Esophagus mucosa (tissue), 1 donor: ENCODE results near the gene CLEC11A. TPM values are rescaled to one million over a fixed set of nuclear protein-coding genes. Genes with fewer than 3 reads are reported as not detected.
"Not testable (repeated sequence)": the region's sequence is repeated elsewhere in the genome, so short reads cannot be mapped to it uniquely, and the experiment has no call there.

Experiments
- ATAC-seq: fragments of 200-7000 bp; cut with Tn5 transposase; one replicate; pipeline ENCODE4 v1.9.1; 2020
- total RNA-seq: library from RNA; stranded (reverse); gene quantifications from one replicate; pipeline ENCODE4 v1.2.4, GENCODE V29; 2023
- donor health status: DM: yes; HTN: yes; CAD: no.

Gene CLEC11A
- total RNA-seq, 1 donor from 2014 or later, result 2.7 TPM

DNA sequence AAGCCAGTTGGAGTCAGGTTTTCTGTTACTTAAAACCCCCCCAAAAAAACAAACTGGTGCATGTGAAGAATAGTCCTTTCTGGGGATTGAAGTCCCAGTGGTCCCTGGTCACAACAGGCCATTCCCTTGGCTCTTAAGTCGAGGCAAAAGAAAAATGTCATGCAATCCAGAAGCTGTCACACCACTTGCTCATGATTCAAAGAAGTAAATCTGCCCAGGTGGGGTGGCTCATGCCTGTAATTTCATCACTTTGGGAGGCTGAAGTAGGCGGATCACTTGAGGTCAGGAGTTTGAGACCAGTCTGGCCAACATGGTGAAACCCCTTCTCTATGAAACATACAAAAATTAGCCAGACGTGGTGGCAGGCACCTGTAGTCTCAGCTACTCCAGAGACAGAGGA is 38.3 kb downstream of the CLEC11A start:
- not testable (repeated sequence) for ATAC-seq

DNA sequence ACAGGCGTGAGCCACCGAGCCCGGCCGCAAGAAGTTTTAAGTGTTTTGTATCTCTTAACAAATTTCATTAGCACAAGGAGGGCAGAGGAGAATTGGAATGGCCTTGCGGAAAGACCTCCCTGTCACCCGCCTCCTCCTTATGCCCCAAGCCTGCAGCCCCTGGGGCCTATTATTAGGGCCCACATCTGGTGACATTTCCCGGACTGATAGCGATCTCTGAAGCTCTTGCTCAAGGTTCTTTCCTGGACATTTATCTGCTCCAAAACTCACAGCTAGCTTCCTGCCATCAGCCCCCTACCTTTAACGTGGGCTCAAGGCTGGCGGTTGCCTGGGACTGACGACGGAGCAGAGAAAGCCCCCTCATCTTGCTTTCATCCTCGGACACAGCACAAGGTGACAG is 40.4 kb downstream of the CLEC11A start:
- not testable (repeated sequence) for ATAC-seq

DNA sequence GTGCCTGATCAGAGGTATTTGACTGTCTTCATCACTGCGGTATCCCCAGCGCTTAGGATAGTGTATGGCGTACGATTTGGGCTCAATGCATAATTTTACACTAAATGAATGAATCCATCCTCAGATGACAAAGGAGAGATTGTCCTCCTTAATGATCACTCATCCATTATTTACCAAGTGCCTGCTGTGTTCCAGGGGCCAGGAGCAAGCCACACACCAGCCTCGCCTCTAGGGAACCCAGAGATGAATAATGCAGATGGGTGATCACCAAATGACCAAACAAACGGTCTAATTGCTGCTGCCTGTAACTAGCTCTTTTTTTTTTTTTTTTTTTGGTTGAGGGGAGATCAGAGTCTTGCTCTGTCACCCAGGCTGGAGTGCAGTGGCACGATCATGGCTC is 41.2 kb downstream of the CLEC11A start:
- ATAC-seq, result no peak

DNA sequence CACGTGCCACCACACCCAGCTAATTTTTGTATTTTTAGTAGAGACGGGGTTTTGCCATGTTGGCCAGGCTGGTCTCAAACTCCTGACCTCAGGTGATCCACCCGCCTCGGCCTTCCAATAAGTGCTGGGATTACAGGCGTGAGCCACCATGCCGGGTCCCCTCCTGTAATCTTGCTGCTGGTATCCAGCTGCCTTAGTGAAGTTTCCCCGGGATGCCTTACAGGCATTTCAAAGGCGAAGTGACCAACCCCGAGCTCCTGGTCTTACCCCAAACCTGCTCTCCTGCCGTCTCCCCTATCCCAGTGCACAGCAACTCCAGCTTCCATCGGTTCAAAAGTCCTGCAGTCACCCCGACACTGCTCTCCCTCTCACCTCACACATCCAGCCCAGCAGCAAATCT is 43.6 kb downstream of the CLEC11A start:
- not testable (repeated sequence) for ATAC-seq

DNA sequence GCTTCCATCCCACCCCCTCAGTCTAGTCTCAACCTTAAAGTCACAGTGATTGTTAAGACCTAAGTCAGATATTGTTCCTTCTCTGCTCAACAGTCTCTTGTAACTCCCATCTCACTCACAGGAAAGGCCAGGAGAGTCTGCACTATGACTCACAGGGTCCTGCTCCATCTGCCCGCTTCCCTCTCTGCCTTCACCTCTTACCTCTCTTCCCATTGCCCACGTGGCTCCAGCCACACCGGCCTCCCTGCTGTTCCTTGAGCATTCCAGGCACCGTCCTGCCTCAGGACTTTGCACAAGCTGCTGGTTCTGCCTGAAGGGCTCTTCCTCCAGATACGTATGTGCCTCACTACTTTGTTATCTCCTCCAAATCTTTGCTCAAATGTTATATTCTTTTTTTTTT is 44.1 kb downstream of the CLEC11A start:
- ATAC-seq, result not testable (repeated sequence)

DNA sequence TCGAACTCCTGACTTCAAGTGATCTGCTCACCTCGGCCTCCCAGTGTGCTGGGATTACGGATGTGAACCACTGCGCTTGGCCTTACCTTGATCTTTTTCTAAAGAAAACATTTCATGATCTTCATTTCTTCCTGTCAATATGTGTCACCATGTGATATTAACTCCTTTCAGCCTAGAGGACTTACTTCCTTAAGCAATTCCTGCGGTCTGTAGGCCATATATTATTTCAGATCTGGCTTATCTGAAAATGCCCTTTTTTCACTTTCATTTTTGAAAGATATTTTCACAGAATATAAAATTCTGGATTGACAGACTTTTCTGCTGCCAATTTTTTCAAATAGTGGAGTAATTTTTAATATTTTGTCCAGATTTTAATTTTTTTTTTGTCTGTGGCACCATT is 45.1 kb downstream of the CLEC11A start:
- ATAC-seq, result no peak

DNA sequence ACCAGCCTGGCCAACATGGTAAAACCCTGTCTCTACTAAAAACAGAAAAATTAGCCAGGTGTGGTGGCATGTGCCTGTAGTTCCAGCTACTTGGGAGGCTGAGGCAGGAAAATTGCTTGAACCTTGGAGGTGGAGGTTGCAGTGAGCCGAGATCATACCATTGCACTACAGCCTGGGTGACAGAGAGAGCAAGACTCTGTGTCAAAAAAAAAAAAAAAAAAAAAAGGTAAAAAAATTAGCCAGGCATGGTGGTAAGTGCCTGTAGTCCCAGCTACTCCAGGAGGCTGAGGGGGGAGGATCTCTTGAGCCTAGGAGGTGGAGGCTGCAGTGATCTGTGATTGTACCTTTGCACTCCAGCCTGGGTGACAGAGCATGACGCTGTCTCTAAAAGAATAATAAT is 47.0 kb downstream of the CLEC11A start, which contains the start of gene GPR32:
Gene GPR32 (plus strand): TSS at position 301 of the 400 bp plus-strand sequence. CDS start 137 bp downstream, outside the sequence.
- ATAC-seq, result not testable (repeated sequence)

DNA sequence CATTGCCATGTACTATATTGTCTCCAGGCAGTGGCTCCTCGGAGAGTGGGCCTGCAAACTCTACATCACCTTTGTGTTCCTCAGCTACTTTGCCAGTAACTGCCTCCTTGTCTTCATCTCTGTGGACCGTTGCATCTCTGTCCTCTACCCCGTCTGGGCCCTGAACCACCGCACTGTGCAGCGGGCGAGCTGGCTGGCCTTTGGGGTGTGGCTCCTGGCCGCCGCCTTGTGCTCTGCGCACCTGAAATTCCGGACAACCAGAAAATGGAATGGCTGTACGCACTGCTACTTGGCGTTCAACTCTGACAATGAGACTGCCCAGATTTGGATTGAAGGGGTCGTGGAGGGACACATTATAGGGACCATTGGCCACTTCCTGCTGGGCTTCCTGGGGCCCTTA is 47.7 kb downstream of the CLEC11A start:
- ATAC-seq, result no peak

DNA sequence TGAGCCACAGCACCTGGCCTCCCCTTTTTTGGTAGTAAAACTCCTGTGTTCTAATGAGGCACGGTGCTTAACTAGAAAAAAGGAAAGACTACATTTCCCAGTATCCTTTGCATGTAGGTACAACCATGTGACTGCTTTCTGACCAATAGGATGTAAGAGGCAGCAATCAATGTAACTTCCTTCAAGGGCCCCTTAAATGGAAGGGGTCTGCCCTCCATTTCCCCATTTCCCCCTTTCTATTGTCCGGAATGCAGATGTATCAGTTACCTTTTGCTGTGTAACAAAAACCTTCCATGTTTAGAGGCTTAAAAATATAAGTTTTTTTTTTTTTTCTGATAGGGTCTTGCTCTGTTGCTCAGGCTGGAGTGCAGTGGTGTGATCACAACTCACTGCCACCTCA is 49.3 kb downstream of the CLEC11A start:
- no peak for ATAC-seq

DNA sequence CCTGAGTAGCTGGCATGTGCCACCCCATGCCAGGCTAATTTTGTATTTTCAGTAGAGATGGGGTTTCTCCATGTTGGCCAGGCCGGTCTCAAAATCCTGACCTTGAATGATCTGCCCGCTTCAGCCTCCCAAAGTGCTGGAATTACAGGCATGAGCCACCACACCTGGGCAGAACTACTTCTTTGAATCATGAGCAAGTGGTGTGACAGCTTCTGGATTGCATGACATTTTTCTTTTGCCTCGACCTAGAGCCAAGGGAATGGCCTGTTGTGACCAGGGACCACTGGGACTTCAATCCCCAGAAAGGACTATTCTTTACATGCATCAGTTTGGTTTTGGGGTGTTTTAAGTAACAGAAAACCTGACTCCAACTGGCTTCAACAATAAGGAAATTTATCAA is 49.7 kb downstream of the CLEC11A start:
- not testable (repeated sequence) for ATAC-seq

DNA sequence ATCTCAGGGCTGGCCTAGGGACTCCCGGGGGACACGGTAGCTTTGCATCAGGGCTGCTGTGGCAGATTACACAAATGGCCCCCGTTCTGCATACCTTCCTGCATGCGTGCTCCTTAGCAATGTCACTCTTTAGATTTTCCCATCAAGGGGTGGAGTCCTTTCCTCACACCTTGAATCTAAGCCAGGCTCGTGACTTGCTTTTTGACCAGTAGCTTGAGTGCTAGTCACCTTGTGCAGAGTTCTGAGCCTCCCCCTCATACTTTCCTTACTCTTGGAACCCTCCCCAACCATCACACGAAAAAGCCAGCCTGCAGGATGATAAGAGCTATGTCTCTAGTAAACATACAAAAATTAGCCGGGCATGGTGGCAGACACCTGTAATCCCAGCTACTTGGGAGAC is 50.3 kb downstream of the CLEC11A start:
- not testable (repeated sequence) for ATAC-seq

Other genes starting within 250 kb of the CLEC11A start
- gene EMC10, start 246.9 kb upstream of the CLEC11A start, total RNA-seq, result 53.8 TPM
- 1.1 TPM for gene GARIN5A, start 246.5 kb upstream of the CLEC11A start, total RNA-seq
- gene JOSD2, start 212.2 kb upstream of the CLEC11A start, total RNA-seq, result 38.4 TPM
- gene ASPDH, start 209.5 kb upstream of the CLEC11A start, total RNA-seq, result not detected
- 0.24 TPM for gene LRRC4B, start 154.9 kb upstream of the CLEC11A start, total RNA-seq
- gene SYT3, start 83.5 kb upstream of the CLEC11A start, total RNA-seq, result not detected
- gene C19orf81, start 73.9 kb upstream of the CLEC11A start, total RNA-seq, result not detected
- 0.04 TPM for gene SHANK1, start 3.6 kb upstream of the CLEC11A start, total RNA-seq
- not detected for gene GPR32, start 47.1 kb downstream of the CLEC11A start, total RNA-seq
- gene ACP4, start 67.1 kb downstream of the CLEC11A start, total RNA-seq, result not detected
- gene KLK1, start 100.4 kb downstream of the CLEC11A start, total RNA-seq, result 1.3 TPM
- gene KLK15, start 110.2 kb downstream of the CLEC11A start, total RNA-seq, result not detected
- not detected for gene KLK3, start 131.6 kb downstream of the CLEC11A start, total RNA-seq
- not detected for gene KLK2, start 150.1 kb downstream of the CLEC11A start, total RNA-seq
- gene KLK4, start 188.0 kb downstream of the CLEC11A start, total RNA-seq, result not detected
- 93.9 TPM for gene KLK5, start 229.7 kb downstream of the CLEC11A start, total RNA-seq
- 106 TPM for gene KLK6, start 246.2 kb downstream of the CLEC11A start, total RNA-seq